WERI-Rb-1 (cell line): ENCODE measurements around the gene CTNNA3.
"Not testable (repeated sequence)": the region's sequence is repeated elsewhere in the genome, so short reads cannot be mapped to it uniquely, and the experiment has no call there.

Experiments used
- DNase-seq: peaks from one replicate; pipeline ENCODE4 v3.0.0-alpha.2; 2020
- H3K27ac ChIP-seq: fragments of 250-450 bp; sonication (Bioruptor Pico); 2 replicates; pipeline ENCODE4 v1.5.1; 2020; ENCODE audit warnings: mild to moderate bottlenecking, moderate library complexity
- H3K27me3 ChIP-seq: fragments of 250-450 bp; sonication (Bioruptor Pico); 2 replicates; pipeline ENCODE4 v1.5.1; 2021; ENCODE audit warnings: mild to moderate bottlenecking, low read depth, moderate library complexity; ENCODE audit not compliant: insufficient read depth, severe bottlenecking
- H3K36me3 ChIP-seq: fragments of 250-450 bp; sonication (Bioruptor Pico); 2 replicates; pipeline ENCODE4 v1.5.1; 2020; ENCODE audit warnings: mild to moderate bottlenecking, moderate library complexity
- H3K4me3 ChIP-seq: 2 replicates; pipeline ENCODE4 v1.5.1; 2011; ENCODE audit warnings: low read depth, mild to moderate bottlenecking, control low read depth, low read length
- H3K9me3 ChIP-seq: fragments of 250-450 bp; sonication (Bioruptor Pico); 2 replicates; pipeline ENCODE4 v1.5.1; 2021; ENCODE audit warnings: mild to moderate bottlenecking, moderate library complexity; ENCODE audit not compliant: severe bottlenecking
- CTCF ChIP-seq: IDR thresholded peaks from 2 replicates; pipeline ENCODE4 v1.5.1; 2011; ENCODE audit warnings: low read depth, mild to moderate bottlenecking, control low read depth, inconsistent platforms, low read length

Gene CTNNA3

GRCh38 chr10:66378117-66378876, 1317.7 kb downstream of the CTNNA3 start:
- H3K4me3 ChIP-seq = no peak overlapping the region
- TF ChIP-seq CTCF = no peak
- no peaks in the 10 kb centered on the region for H3K27me3 ChIP-seq
- DNase-seq = no peak
- H3K36me3 ChIP-seq = no peaks in the 10 kb centered on the region
- no peaks in the 10 kb centered on the region for H3K9me3 ChIP-seq
- H3K27ac ChIP-seq = no peak overlapping the region

GRCh38 chr10:66368146-66368545, 1327.8 kb downstream of the CTNNA3 start:
- no peak for DNase-seq
- Histone ChIP-seq H3K27ac (no peak overlapping the region), H3K36me3 (no peaks in the 10 kb centered on the region), H3K4me3 (no peak overlapping the region), H3K27me3 (no peaks in the 10 kb centered on the region), H3K9me3 (no peaks in the 10 kb centered on the region)
- TF ChIP-seq CTCF = no peak

- Histone ChIP-seq H3K4me3 (no peak overlapping the region), H3K27ac (no peak overlapping the region), H3K9me3 (no peaks in the 10 kb centered on the region), H3K36me3 (no peaks in the 10 kb centered on the region), H3K27me3 (no peaks in the 10 kb centered on the region)
- no peak for DNase-seq
- no peak for TF ChIP-seq CTCF
Measured at GRCh38 chr10:66366163-66366562, 1329.8 kb downstream of the CTNNA3 start.

GRCh38 chr10:66365686-66366085, 1330.3 kb downstream of the CTNNA3 start:
- no peak overlapping the region for H3K27ac ChIP-seq
- H3K36me3 ChIP-seq = no peaks in the 10 kb centered on the region
- no peaks in the 10 kb centered on the region for H3K9me3 ChIP-seq
- no peak for TF ChIP-seq CTCF
- H3K4me3 ChIP-seq = no peak overlapping the region
- no peaks in the 10 kb centered on the region for H3K27me3 ChIP-seq
- no peak for DNase-seq

DNA sequence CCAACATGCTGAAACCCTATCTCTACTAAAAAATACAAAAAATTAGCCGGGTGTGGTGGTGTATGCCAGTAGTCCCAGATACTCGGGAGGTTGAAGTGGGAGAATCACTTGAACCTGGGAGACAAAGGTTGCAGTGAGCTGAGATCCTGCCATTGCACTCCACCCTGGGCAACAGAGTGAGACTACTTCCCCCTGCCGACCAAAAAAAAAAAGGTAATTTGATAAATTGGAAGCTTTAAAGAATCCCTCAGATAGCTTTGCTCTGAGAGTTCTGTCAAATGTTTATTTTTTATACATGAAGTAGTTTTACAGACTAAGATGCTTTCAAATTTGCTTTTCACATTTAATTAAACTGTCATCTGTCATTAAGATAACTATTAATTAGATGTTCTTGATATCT, 1333.5 kb downstream of the CTNNA3 start:
- Histone ChIP-seq H3K36me3 (no peaks in the 10 kb centered on the region), H3K9me3 (no peaks in the 10 kb centered on the region), H3K27me3 (no peaks in the 10 kb centered on the region), H3K27ac (no peak overlapping the region), H3K4me3 (no peak overlapping the region)
- no peak for DNase-seq
- TF ChIP-seq CTCF = no peak

GRCh38 chr10:66353822-66354221, 1342.2 kb downstream of the CTNNA3 start:
- DNase-seq, H3K9me3 ChIP-seq, H3K27me3 ChIP-seq, H3K36me3 ChIP-seq, H3K4me3 ChIP-seq, H3K27ac ChIP-seq: not testable (repeated sequence)
